Inflammatory macrophage (primary cell): ENCODE results near the gene ZNF879.

ENCODE experiments used
- DNase-seq, 2 donors: peaks; one replicate each; pipeline ENCODE4 v3.0.0-alpha.2; 2020 to 2022

The ZNF879 gene

GRCh38 chr5:179008667-179009066, 14.9 kb upstream of the ZNF879 start:
- no peak for DNase-seq

GRCh38 chr5:179033004-179033580, 9.5 kb downstream of the ZNF879 start:
- DNase-seq: peak in 1 of 2 donors; percentile 2

- no peak for DNase-seq
Observed at GRCh38 chr5:179044765-179045164, 21.2 kb downstream of the ZNF879 start.

DNA sequence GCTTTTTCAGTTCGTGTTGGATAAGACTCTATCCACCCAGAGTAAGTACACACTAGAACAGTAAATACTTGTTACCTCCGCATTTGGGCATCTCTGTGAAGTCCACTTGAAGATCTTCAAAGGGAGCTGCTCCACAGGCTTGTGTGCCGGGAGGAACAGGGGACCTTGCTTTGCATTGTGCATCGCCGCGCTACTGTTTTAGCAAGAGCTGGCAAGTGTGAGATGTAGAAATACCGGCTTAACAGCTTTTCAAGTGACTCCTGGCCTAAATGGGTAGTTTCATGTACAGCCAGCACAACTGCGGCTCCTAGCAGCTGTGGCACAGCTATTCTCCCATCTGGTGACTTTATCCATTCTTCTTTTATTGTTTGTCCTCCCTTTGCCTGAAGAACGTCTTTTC, 28.2 kb downstream of the ZNF879 start:
- no peak for DNase-seq

DNA sequence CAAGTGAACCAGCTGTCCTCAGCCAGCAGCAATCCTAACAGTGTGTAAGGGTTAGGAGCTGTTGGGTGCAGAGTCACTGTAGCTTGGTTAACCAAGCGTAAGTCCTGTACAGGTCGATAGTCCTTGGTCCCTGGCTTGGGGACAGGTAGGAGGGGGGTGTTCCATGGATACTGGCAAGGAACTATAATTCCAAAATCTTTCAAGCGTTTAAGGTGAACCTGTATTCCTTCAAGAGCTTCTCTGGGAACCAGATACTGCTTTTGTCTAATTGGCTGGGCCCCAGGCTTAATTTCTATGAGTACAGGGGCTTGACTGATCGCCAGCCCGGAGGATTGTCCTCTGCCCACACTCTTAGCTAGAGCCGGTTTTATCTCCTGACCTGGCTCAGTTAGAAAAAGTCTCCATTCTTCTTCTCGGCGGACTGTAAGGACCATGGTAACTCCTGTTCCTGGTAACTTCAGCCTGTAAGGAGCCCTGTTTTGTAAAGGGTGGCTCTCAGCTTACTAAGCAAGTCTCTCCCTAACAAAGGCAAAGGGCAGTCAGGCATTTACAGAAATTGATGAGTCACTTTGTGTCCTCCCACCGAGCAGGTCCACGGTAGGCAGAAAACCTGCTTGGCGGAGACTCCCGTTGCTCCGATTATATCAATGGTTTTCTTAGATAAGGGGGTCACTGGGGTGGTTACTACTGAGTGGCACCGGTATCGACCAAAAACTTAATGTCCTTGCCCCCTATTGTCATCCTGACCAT, 30.6 kb downstream of the ZNF879 start:
- no peak for DNase-seq

- DNase-seq: no peak
Observed at GRCh38 chr5:179054876-179055275, 31.3 kb downstream of the ZNF879 start.

DNA sequence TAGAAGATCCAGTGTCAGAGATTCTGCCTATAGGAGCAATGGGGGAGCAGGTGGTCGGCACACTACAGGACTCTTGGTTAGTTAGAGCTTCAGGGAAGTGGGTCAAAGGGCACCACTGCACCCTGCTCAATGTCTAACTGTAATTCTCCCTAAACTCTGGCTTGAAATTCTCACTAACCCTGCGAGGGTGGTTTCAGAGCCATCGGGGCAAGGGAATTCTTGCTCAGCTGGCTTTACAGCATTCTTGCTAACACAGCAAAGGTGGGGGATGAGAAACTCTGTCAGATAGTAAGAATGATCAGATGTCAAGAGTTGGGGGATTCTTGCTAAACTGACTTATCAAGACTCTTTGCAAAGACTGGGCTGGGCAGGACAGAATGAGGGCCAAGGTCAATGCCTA, 31.8 kb downstream of the ZNF879 start:
- no peak for DNase-seq

DNA sequence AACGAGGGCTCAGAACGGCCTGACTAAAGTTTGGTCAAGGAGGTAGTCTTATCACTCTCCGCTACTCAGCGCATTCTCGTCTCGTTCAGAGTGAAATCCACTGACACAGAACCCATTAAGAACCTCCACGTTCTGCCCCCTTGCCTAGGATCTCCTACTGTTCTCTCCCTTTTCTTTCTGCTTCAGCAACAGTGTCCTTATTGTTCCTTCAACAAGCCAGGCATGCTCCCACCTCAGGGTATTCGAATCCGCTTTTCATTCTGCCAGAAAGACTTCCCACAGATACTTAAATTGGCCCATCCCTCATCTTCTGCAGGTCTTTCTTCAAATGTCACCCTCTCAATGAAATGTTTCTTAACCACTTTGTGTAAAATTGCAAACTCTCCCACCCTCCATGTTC, 32.2 kb downstream of the ZNF879 start:
- no peak for DNase-seq

GRCh38 chr5:179060116-179061008, 36.8 kb downstream of the ZNF879 start, which contains the start of gene ZNF354C:
Gene ZNF354C, plus strand, starts transcription at chr5:179060373. Its CDS starts 1,696 bp downstream, at chr5:179062069.
- DNase-seq: peak; percentile 74 to 84

DNA sequence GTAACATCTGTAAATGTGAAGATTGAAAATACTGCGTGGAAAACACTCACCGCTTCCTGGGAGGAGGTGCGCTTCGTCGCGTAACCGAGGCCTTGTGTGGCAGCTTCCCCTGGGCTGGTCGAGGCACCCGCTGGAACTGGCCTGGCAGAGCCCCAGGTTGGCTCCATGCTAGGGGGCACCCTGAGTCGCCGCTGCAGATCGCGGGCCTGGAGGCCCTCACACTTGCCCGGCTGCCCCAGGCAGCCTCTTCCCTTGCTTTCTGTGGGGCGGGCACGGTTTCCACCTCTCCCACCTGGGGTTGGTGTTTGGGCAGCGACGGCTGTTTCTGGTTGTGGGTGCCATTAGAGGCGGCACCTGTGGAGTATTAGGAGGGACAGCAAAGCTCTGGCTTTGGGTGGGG, 37.4 kb downstream of the ZNF879 start:
- DNase-seq: no peak

DNA sequence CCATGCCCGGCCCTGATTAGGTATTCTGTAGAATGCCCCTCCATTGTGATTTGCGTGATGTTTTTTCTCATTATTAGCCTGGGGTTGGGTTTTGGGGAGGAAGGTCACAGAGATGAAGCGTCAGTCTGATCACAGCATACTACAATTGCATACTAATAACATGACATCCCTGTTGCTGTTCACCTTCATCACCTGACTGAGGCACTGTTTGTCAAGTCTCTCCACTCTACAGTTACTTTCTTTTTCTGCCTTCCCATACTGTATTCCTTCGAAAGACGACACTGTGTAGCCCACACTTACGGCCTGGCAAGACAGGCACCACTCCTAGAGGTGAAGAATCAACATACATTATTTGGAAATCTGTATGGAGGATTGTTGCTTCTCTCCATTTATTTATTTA, 42.1 kb downstream of the ZNF879 start:
- DNase-seq: no peak

DNA sequence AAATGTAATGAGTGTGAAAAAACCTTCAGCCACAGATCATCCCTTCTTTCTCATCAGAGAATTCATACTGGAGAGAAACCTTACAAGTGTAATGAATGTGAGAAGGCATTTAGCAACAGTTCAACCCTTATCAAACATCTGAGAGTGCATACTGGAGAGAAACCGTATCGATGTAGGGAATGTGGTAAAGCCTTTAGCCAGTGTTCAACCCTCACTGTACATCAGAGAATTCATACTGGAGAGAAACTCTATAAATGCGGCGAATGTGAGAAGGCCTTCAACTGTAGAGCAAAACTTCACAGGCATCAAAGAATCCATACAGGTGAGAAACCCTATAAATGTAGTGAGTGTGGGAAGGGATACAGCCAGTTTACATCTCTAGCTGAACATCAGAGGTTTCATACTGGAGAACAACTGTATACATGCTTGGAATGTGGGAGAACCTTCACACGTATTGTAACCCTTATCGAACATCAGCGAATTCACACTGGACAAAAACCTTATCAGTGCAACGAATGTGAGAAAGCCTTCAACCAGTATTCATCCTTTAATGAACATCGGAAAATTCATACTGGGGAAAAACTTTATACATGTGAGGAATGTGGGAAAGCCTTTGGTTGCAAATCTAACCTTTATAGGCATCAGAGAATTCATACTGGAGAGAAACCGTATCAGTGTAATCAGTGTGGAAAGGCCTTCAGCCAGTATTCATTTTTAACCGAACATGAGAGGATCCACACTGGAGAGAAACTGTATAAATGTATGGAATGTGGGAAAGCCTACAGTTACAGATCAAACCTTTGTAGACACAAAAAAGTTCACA, 55.8 kb downstream of the ZNF879 start:
- no peak for DNase-seq

GRCh38 chr5:179080724-179081123, 57.1 kb downstream of the ZNF879 start:
- no peak for DNase-seq
